KMS-11 (cell line): ENCODE measurements around the gene TGM6.

Experiments
- H2AFZ ChIP-seq: fragments of 200-600 bp; sonication (generic); 2 replicates; pipeline ENCODE4 v1.6.1; 2016; ENCODE audit warnings: antibody characterized with exemption, mixed run types, low read depth
- H3K27ac ChIP-seq: fragments of 200-600 bp; sonication (generic); 2 replicates; pipeline ENCODE4 v1.6.1; 2016; ENCODE audit warnings: mild to moderate bottlenecking, mixed run types
- H3K27me3 ChIP-seq: fragments of 200-600 bp; sonication (generic); 2 replicates; pipeline ENCODE4 v1.6.1; 2017; ENCODE audit warnings: mild to moderate bottlenecking, low read depth, mixed run types, moderate library complexity; ENCODE audit not compliant: insufficient read depth
- H3K36me3 ChIP-seq: fragments of 200-600 bp; sonication (generic); 2 replicates; pipeline ENCODE4 v1.6.1; 2017; ENCODE audit warnings: mild to moderate bottlenecking, mixed run types; ENCODE audit not compliant: insufficient read depth
- H3K4me1 ChIP-seq: fragments of 200-600 bp; sonication (generic); 2 replicates; pipeline ENCODE4 v1.6.1; 2016; ENCODE audit warnings: mild to moderate bottlenecking, low read depth, mixed run types; ENCODE audit not compliant: poor library complexity, severe bottlenecking
- H3K4me2 ChIP-seq: fragments of 200-600 bp; sonication (generic); 2 replicates; pipeline ENCODE4 v1.7.0; 2016; ENCODE audit warnings: mild to moderate bottlenecking, mixed run types
- H3K4me3 ChIP-seq: fragments of 200-600 bp; sonication (generic); IDR thresholded peaks from 2 replicates; pipeline ENCODE4 v1.6.1; 2017; ENCODE audit warnings: low read depth, low read length, mixed read lengths; ENCODE audit not compliant: insufficient read depth
- H3K79me2 ChIP-seq: fragments of 200-600 bp; sonication (generic); 2 replicates; pipeline ENCODE4 v1.6.1; 2016; ENCODE audit warnings: low read depth, mixed run types; ENCODE audit not compliant: insufficient read depth
- H3K9ac ChIP-seq: fragments of 200-600 bp; sonication (generic); 2 replicates; pipeline ENCODE4 v1.6.1; 2016; ENCODE audit warnings: mild to moderate bottlenecking, mixed run types
- H4K20me1 ChIP-seq: fragments of 200-600 bp; sonication (generic); 2 replicates; pipeline ENCODE4 v1.6.1; 2016; ENCODE audit warnings: mild to moderate bottlenecking, mixed run types; ENCODE audit not compliant: insufficient read depth
- TF ChIP-seq, protein P1 (sequence below): fragments of 200-600 bp; sonication (generic); conservative IDR thresholded peaks from 2 replicates; pipeline ENCODE4 v1.6.1; 2017; ENCODE audit warnings: low read depth, mild to moderate bottlenecking, antibody characterized with exemption, low read length, moderate library complexity, mixed read lengths

Gene TGM6

DNA sequence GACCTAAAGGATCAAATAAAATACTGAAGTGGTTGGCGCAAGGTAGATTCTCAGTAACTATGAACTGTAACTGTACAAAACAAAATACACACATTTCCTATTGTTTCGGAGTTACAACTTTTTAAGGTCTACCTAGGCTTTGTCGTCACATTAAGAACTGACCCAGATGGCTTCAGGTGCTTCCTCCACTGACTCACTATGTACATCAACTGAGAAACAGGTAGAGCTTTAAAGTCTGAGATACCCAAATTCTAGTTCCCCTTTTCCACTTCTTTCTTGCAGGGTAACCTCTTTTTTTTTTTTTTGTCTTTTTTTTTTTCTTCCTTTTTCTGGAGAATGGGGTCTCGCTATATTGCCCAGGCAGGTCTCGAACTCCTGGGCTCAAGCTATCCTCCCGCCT is 84.4 kb downstream of the TGM6 start:
- TF ChIP-seq, protein P1, sequence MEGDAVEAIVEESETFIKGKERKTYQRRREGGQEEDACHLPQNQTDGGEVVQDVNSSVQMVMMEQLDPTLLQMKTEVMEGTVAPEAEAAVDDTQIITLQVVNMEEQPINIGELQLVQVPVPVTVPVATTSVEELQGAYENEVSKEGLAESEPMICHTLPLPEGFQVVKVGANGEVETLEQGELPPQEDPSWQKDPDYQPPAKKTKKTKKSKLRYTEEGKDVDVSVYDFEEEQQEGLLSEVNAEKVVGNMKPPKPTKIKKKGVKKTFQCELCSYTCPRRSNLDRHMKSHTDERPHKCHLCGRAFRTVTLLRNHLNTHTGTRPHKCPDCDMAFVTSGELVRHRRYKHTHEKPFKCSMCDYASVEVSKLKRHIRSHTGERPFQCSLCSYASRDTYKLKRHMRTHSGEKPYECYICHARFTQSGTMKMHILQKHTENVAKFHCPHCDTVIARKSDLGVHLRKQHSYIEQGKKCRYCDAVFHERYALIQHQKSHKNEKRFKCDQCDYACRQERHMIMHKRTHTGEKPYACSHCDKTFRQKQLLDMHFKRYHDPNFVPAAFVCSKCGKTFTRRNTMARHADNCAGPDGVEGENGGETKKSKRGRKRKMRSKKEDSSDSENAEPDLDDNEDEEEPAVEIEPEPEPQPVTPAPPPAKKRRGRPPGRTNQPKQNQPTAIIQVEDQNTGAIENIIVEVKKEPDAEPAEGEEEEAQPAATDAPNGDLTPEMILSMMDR = no peak
- Histone ChIP-seq H3K27me3 (no peaks in the 10 kb centered on the region), H3K4me3 (no peak overlapping the region), H2AFZ (no peak overlapping the region), H4K20me1 (peaks cover 11% of the 10 kb centered on the region; the same call in 1 of the 2 replicates), H3K79me2 (peaks cover 41% of the 10 kb centered on the region), H3K27ac (no peak overlapping the region), H3K36me3 (no peaks in the 10 kb centered on the region; the same call in 1 of the 2 replicates), H3K4me2 (no peak overlapping the region), H3K9ac (no peak overlapping the region), H3K4me1 (peaks cover 10% of the 10 kb centered on the region)

DNA sequence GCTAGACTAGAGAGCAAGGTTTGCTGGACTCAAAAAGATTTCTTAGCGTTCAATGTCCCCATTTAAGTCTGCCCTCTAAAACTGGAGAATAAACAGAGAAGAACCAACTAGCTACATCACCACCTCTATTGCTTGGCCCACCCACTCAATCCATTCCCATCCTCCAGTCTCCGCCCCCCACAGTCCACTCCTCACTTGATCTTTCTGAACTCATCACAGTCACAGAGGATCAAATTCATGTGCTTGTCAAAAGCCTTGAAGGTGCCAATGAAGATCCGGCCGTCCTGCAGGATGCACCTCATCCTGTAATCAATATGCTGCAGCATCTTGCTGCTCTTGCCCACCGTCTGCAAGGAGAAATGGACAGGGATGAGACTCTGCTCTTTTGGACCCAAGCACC is 86.7 kb downstream of the TGM6 start:
- peaks cover 10% of the 10 kb centered on the region for H3K4me1 ChIP-seq
- peaks cover 46% of the 10 kb centered on the region for H3K79me2 ChIP-seq
- no peaks in the 10 kb centered on the region for H3K27me3 ChIP-seq
- H3K4me3 ChIP-seq = no peak overlapping the region
- H3K4me2 ChIP-seq = no peak overlapping the region
- H3K9ac ChIP-seq = no peak overlapping the region
- TF ChIP-seq, protein P1 = no peak
- no peaks in the 10 kb centered on the region; the same call in 1 of the 2 replicates for H3K36me3 ChIP-seq
- H3K27ac ChIP-seq = no peak overlapping the region
- H2AFZ ChIP-seq = no peak overlapping the region
- peaks cover 11% of the 10 kb centered on the region; the same call in 1 of the 2 replicates for H4K20me1 ChIP-seq

DNA sequence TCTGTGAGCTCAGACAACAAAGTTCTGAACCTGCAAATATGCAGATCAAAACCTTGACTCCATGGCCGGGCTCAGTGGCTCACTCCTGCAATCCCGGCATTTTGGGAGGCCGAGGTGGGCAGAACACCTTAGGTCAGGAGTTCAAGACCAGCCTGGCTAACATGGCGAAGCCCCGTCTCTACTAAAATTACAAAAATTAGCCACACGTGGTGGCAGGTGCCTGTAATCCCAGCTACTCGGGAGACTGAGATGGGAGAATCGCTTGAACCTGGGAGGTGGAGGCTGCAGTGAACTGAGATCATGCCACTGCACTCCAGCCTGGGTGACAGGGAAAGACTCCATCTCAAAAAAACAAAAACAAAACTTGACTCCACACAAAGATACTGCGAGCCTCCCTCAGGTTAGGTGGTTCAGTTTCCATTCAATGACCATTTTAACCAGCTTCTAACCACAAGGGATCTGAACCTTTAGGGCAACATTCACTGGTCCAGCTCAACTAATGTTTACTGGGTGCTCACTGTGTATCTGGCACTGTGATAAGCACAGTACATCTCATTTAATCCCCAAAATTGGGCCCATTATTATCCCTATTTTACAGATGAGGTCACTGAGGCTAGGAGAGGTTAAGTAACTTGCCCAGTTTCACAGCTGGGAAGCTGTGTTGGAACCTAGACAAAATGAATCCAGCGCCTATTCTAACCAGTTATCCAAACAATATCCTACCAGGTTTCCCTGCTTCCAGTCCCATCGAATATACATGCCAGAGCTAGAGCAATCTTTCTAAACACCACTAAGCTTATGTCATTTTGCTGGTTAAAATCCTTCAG is 88.1 kb downstream of the TGM6 start:
- Histone ChIP-seq H3K27ac (no peak overlapping the region), H3K4me2 (peak overlapping the region; percentile 80)

DNA sequence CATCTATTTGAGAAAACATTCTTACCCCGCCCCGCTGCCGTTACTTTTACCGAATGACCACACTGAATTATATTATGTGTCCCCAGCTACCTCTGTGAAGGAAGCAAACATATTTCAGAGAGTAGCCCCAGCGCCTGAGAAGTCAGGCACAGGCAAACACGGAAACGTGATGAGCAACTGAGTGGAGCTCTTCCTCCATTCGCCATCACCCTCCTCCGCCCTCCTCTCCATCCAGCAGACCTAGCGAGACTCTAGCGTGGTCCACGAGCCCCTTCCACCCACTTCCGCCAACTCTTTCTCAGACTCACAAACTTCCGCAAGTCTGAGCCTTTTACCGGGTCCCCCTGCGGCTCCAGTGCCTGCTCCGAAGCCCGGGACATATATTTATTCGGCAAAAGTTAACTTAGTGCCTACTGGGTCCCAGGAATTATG is 89.3 kb downstream of the TGM6 start:
- H3K79me2 ChIP-seq = peaks cover 46% of the 10 kb centered on the region
- H3K9ac ChIP-seq = peak overlapping the region; percentile 98
- peak overlapping the region; percentile 80 for H3K4me2 ChIP-seq
- peaks cover 11% of the 10 kb centered on the region; the same call in 1 of the 2 replicates for H4K20me1 ChIP-seq
- TF ChIP-seq, protein P1 = no peak
- peak overlapping the region; percentile 38; the same call in 1 of the 2 replicates for H2AFZ ChIP-seq
- peaks cover 10% of the 10 kb centered on the region for H3K4me1 ChIP-seq
- H3K36me3 ChIP-seq = no peaks in the 10 kb centered on the region; the same call in 1 of the 2 replicates
- no peak overlapping the region for H3K4me3 ChIP-seq
- H3K27me3 ChIP-seq = no peaks in the 10 kb centered on the region
- H3K27ac ChIP-seq = peak overlapping the region; percentile 94

More for the DNA sequence above, 88.1 kb downstream of the TGM6 start:
- Histone ChIP-seq H4K20me1 (peaks cover 11% of the 10 kb centered on the region; the same call in 1 of the 2 replicates), H2AFZ (no peak overlapping the region), H3K79me2 (peaks cover 46% of the 10 kb centered on the region), H3K4me3 (no peak overlapping the region), H3K27me3 (no peaks in the 10 kb centered on the region), H3K4me1 (peaks cover 10% of the 10 kb centered on the region), H3K9ac (peak overlapping the region; percentile 98; the same call in 1 of the 2 replicates), H3K36me3 (no peaks in the 10 kb centered on the region; the same call in 1 of the 2 replicates)
- TF ChIP-seq, protein P1 = no peak
